ENCODE results near the gene CPOX. TPM values are rescaled to one million over a fixed set of nuclear protein-coding genes. Genes with fewer than 3 reads are reported as not detected.

CPOX gene
- total RNA-seq, 1 donor from 2014 or later = 17.1 TPM

DNA sequence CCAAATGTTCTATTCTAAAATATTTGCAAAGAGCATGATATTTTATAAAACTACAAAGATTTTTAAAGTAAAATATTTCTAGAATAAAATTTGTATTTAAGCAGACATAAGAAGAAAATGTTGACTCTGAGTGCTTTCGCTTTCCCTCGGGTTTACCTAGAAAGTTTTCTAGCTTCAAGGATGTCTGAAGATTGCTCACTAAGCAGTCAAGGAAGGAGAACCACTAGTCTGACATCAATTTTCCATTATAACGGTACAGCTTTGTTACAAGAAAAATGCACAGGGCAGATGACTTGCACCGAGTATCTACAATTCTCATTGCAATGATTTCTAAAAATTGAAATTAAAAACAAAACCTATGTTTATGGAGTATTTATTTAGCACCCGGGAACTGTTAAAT is 47.5 kb downstream of the CPOX start:
- FAIRE-seq = no peak
- DNase-seq (ENCODE audit: low spot score in 2 of 2) = no peak

DNA sequence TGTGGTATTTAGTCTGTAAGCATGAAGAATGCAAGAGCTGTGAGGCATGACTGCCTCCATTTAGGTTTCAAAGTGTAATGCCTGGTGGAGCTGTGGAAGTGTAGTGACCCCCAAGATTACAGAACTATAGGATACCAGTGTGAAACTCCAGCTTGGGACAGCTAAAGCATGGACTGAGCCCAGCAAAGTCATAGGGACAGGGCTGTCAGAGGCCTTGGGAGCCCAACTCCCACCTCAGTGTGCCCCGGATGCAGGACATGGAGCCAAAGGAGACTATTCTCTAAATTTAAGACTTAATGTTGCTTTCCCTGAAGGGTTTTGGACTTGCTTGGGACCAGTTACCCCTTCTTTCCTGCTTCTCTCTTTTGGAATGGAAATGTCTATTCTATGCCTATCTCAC is 50.8 kb downstream of the CPOX start:
- DNase-seq (ENCODE audit: low spot score in 2 of 2) (no peak), FAIRE-seq (no peak)

DNA sequence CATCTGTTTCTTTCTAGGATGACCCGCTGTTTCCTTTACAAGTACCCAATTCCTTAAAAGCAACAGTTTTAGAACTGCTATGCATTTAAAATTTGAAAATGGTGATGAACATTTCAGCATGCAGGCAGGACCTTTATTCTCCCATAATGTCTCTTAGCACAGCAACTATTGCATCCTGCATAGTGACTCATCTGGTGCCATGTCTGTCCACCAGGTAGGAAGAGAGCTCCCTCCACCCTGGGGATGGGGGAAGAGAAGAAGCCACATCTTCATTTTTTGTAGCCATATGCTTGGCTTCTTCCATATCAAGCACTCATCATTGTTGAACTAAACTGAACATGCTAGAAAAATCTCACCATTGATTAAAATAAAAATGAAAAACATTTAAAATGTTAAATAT is 51.7 kb downstream of the CPOX start:
- FAIRE-seq (no peak), DNase-seq (ENCODE audit: low spot score in 2 of 2) (no peak)

DNA sequence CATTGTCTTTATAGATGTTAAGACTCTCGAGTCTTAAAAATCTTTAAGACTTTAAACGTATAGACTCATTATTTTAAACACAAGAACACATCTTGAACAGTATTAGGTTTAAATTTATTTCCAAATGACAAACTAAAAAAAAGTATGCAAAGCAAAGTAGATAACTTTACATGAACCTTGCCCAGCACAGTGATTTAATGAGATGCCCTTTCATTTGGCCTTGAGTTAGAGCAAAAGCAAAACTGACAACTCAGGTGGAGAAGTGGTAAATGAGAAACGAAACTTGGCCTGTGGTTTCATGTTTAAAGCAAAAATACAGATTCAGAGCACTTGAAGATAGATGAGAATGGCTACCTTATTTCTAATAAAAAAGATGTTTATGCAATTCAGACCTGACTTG is 53.1 kb downstream of the CPOX start:
- FAIRE-seq (no peak), DNase-seq (ENCODE audit: low spot score in 2 of 2) (no peak)

DNA sequence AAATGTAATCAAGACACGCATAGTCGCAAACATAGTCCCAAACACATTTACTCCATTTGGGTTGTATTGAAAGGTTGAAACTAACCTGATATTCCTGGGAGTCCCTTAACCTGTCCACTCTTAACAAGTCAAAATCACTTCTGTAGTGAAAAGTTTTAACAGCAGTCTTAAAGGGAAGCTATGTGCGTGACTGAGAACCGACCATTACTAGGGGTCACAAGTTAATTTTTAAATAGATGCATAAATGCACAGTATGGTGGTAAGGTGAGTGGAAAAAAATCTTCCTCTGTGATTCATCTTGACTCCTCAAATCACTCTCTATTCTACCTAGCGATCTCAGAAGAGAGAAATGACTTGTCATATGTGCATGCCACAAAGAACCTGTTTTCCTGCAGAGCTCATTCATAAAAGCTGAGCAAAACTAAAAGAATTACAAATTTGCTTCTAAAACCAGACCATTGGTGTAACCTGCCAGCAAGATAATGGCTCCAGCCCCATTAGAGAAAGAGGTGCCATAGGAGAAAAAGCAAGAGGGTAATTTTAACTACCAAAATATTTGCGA is 56.9 kb downstream of the CPOX start:
- FAIRE-seq (no peak), DNase-seq (ENCODE audit: low spot score in 2 of 2) (no peak)

DNA sequence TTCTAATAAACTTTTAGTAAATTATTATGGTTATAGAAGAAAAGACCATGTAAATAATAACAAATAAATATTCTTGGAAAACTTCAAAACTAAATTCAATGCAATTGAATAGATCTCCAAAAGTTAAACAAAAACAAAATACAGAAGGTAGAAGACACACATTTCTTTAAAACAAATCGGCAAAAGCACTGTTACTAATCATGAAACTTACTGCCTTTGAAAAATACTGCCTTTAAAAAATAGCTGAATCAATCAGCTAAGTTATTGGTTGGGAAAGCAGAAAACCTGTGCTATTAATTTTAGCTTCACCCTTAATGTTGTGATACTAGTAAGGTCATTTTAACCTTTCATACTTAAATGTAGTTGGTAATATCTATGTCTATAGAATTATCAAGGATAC is 58.7 kb downstream of the CPOX start:
- FAIRE-seq (peak; percentile 93), DNase-seq (ENCODE audit: low spot score in 2 of 2) (no peak)

DNA sequence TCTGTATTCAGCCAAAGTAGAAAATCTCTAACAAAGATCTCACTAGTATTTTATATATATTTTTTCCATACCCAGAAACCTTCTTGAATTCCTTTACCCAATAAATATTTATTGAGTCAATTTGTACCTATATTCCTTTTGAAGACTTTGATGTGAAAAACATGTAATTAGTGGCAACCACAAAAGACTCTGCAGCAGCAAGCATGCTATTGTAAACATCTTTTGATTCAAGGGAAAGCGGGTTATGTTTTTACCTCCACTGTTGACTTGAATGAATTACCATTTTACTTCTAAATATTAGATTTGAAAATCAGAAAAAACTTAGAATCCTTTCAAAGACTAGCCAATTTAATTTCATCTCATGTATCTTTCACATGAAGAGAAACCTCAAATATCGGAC is 59.2 kb downstream of the CPOX start:
- no peak for FAIRE-seq
- no peak for DNase-seq (ENCODE audit: low spot score in 2 of 2)

DNA sequence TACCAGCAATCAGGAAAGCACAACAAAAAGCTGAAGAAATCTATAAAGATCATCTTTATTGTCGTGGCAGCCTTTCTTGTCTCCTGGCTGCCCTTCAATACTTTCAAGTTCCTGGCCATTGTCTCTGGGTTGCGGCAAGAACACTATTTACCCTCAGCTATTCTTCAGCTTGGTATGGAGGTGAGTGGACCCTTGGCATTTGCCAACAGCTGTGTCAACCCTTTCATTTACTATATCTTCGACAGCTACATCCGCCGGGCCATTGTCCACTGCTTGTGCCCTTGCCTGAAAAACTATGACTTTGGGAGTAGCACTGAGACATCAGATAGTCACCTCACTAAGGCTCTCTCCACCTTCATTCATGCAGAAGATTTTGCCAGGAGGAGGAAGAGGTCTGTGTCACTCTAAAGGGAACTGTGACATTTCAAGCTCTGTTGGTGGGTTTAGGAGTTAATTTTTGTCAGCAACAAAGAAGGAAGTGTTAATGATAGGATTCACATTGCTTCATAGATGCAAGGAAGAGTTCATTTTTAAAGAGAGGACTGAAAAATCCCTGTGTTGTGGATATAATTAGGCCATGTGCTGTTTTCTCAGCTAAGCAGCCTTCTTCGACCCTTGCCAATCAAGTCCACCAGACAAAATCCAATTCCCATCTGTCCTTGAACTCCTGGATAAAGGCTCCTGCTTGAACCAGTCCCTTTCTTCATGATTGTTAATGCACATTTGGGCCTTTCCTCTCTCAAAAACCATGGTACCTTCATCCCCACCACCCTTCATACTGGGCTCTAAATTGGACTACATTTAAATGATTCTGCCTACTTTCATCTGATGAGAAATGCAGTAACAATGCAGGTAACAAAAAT is 60.5 kb downstream of the CPOX start:
- DNase-seq (ENCODE audit: low spot score in 2 of 2) (no peak), FAIRE-seq (no peak)

DNA sequence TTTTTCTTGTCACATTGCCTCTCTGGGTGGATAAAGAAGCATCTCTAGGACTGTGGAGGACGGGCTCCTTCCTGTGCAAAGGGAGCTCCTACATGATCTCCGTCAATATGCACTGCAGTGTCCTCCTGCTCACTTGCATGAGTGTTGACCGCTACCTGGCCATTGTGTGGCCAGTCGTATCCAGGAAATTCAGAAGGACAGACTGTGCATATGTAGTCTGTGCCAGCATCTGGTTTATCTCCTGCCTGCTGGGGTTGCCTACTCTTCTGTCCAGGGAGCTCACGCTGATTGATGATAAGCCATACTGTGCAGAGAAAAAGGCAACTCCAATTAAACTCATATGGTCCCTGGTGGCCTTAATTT is 61.2 kb downstream of the CPOX start:
- DNase-seq (ENCODE audit: low spot score in 2 of 2) (no peak), FAIRE-seq (no peak)

DNA sequence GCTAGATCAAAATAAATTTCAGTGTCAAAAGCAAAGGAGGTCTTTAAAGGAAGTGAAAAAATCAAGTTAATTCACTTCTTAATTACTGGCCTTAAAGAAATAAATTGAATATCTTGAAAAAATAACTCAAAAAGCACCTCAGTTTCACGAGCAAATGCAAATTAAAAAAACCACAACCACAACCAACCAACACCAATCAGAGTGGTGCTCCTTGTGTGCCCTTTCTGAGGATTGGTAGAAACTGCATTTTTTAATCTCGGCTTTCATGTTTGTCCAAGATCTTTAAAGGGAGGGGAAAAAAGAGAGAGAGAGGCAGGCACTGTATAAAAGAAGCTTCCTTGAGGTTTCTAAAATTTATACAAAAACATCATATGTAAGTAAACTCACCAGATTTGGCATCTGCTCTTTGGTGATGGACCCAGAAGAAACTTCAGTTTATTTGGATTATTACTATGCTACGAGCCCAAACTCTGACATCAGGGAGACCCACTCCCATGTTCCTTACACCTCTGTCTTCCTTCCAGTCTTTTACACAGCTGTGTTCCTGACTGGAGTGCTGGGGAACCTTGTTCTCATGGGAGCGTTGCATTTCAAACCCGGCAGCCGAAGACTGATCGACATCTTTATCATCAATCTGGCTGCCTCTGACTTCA is 61.7 kb downstream of the CPOX start, which contains the start of gene GPR15:
Gene GPR15, plus strand, starts transcription at position 357 of the 653 bp plus-strand sequence. Its CDS starts 56 bp downstream, at position 413.
- DNase-seq (ENCODE audit: low spot score in 2 of 2) (no peak), FAIRE-seq (no peak)

DNA sequence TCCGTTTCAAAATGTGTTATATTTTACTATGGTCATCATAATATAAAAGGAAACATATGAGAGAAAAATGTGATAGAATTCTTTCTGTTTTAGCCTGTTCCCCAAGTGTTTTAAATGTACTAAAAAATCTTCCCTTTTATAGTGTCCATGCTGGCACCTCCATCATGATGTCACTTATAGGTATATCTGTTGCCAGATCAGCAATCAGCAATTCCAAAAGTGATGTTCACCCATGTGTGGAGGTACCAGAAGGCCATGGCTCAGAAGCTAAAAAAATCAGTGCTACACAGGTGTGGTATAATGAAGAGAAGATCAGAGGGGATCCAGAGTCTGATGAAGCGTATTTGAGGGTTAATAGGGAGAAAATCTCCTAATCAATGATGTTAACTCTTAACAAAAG is 62.7 kb downstream of the CPOX start:
- no peak for FAIRE-seq
- no peak for DNase-seq (ENCODE audit: low spot score in 2 of 2)

DNA sequence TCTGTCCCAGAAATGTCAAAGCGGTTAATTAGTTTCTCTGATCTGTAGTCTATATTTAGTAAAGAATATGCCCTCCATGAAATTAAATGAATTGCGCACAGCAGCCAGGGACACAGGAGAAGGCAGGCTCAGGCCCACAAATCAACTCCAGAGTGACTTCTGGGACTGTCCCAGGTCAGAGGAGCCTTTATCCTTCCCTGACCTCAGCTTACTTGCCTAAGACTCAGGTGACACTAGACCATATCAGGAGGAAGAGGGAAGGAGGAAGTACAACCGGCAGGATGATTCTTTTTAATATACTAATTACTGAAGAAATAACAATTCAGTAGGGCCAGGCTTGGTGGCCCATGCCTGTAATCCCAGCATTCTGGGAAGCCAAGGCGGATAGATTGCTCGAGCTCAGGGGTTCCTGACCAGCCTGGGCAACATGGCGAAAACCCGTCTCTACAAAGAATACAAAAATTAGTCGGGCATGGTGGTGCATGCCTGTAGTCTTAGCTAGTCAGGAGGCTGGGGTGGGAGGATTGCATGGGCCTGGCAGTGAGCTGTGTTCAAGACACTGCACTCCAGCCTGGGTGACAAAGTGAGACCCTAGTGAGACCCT is 63.5 kb downstream of the CPOX start:
- no peak for FAIRE-seq
- DNase-seq (ENCODE audit: low spot score in 2 of 2) = no peak

Other genes starting within 250 kb of the CPOX start
- gene OR5K4, start 239.8 kb downstream of the CPOX start, total RNA-seq = not detected
- not detected for gene OR5K3, start 202.9 kb downstream of the CPOX start, total RNA-seq
- not detected for gene OR5K1, start 130.4 kb downstream of the CPOX start, total RNA-seq
- gene OR5K2, start 95.9 kb downstream of the CPOX start, total RNA-seq = not detected
- gene CLDND1, start 70.7 kb downstream of the CPOX start, total RNA-seq = 124 TPM
- gene GPR15, start 61.6 kb downstream of the CPOX start, total RNA-seq = not detected
- 18.3 TPM for gene ST3GAL6, start 169.7 kb upstream of the CPOX start, total RNA-seq